BJ (cell line): Measurements from ENCODE around the gene LAPTM4A. TPM values are rescaled to one million over a fixed set of nuclear protein-coding genes. Genes with fewer than 3 reads are reported as not detected.

Experiments used
- CTCF ChIA-PET: fragments of 350-600 bp; formaldehyde crosslinking; extraction: SDS; loops from one replicate; lab custom pipeline; 2021; ENCODE audit warnings: antibody characterized with exemption, inconsistent platforms; lab: Yijun Ruan, JAX
- POLR2A ChIA-PET: fragments of 300-600 bp; sonication (Branson Sonifier 250); formaldehyde crosslinking; extraction: SDS; loops from one replicate; lab custom pipeline; 2021; ENCODE audit warnings: antibody characterized with exemption; lab: Charles Lee
- DNase-seq: peaks from one replicate; pipeline ENCODE4 v3.0.0-alpha.2; 2011; ENCODE audit warnings: low read depth
- H3K27me3 ChIP-seq: 2 replicates; pipeline ENCODE4 v1.6.0; 2011; ENCODE audit warnings: low read length; ENCODE audit not compliant: control insufficient read depth, insufficient read depth
- H3K36me3 ChIP-seq: 2 replicates; pipeline ENCODE4 v1.5.1; 2011; ENCODE audit warnings: low read length; ENCODE audit not compliant: control insufficient read depth, insufficient read depth
- H3K4me3 ChIP-seq: 2 replicates; pipeline ENCODE4 v1.5.1; 2011; ENCODE audit warnings: low read depth, mild to moderate bottlenecking, control low read depth, low read length
- polyA plus RNA-seq: library from polyadenylated mRNA; depleted of rRNA; stranded (reverse); fragments of >200 nt; gene quantifications from 2 replicates; pipeline ENCODE4 v1.2.3, GENCODE V29; 2011
- TF ChIP-seq, protein P1 (sequence below): IDR thresholded peaks from 2 replicates; pipeline ENCODE4 v1.5.1; 2011; ENCODE audit warnings: low read depth, mild to moderate bottlenecking, control low read depth, inconsistent platforms, low read length, moderate library complexity; ENCODE audit not compliant: insufficient read depth

LAPTM4A gene
- polyA plus RNA-seq, 1 experiment = 379 TPM

DNA sequence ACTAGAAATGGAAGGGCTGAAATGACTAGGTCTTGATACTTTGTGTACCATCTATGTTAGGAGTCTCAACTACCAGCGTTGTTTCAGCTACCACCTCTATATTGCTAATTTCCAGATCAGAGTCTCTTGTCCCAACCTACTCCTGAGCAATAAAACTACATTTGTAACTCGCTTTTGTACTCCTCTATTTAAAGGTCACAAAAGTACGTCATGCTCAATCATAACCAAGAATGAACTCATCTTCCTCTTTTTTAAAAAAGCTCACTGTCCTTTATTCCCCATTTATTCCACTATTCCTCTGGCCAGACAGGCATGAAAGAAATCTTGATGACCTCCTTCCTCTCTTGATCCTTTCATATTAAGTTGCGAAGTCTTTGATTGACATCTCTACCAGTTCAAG is 27.7 kb downstream of the LAPTM4A start:
- H3K27me3 ChIP-seq = no peaks in the 10 kb centered on the region; the same call in 1 of the 2 replicates
- no peak overlapping the region for H3K4me3 ChIP-seq
- no peak for DNase-seq
- no peaks in the 10 kb centered on the region; the same call in 1 of the 2 replicates for H3K36me3 ChIP-seq
- CTCF ChIA-PET = interaction anchor here (0.8 to 2.8 kb wide), 3 partner anchors 9 to 71 kb away, joined by 4 to 21 read pairs (median 5); no protein-coding TSS in a partner anchor
- TF ChIP-seq, protein P1, sequence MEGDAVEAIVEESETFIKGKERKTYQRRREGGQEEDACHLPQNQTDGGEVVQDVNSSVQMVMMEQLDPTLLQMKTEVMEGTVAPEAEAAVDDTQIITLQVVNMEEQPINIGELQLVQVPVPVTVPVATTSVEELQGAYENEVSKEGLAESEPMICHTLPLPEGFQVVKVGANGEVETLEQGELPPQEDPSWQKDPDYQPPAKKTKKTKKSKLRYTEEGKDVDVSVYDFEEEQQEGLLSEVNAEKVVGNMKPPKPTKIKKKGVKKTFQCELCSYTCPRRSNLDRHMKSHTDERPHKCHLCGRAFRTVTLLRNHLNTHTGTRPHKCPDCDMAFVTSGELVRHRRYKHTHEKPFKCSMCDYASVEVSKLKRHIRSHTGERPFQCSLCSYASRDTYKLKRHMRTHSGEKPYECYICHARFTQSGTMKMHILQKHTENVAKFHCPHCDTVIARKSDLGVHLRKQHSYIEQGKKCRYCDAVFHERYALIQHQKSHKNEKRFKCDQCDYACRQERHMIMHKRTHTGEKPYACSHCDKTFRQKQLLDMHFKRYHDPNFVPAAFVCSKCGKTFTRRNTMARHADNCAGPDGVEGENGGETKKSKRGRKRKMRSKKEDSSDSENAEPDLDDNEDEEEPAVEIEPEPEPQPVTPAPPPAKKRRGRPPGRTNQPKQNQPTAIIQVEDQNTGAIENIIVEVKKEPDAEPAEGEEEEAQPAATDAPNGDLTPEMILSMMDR = no peak
- POLR2A ChIA-PET = interaction anchor here (0.5 kb wide), 1 partner anchor 70 kb away, joined by 3 read pairs; no protein-coding TSS in a partner anchor

DNA sequence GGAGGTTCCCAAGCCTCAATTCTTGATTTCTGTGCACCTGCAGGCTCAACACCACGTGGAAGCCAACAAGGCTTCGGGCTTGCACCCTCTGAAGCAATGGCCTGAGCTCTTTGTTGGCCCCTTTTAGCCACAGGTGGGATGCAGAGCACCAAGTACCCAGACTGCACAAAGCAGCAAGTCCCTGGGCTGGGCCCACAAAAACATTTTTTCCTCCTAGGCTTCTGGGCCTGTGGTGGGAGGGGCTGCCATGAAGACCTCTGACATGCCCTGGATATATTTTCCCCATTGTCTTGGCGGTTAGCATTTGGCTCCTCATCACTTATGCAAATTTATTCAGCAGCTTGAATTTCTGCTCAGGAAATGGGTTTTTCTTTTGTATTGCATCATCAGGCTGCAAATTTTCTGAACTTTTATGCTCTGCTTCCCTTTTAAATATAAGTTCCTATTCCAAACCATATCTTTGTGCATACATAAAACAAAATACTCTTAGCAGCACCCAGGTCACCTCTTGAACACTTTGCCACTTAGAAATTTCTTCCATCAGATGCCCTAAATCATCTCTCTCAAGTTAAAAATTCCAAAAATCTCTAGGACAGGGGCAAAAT is 29.9 kb downstream of the LAPTM4A start:
- Histone ChIP-seq H3K27me3 (no peaks in the 10 kb centered on the region; the same call in 1 of the 2 replicates), H3K36me3 (no peaks in the 10 kb centered on the region), H3K4me3 (no peak overlapping the region)
- ChIA-PET CTCF (interaction anchor here (2.7 kb wide), 1 partner anchor 73 kb away, joined by 14 read pairs; no protein-coding TSS in a partner anchor), POLR2A (no interaction called here)
- DNase-seq = no peak
- TF ChIP-seq, protein P1 = no peak

- Histone ChIP-seq H3K4me3 (no peak overlapping the region), H3K36me3 (no peaks in the 10 kb centered on the region), H3K27me3 (no peaks in the 10 kb centered on the region; the same call in 1 of the 2 replicates)
- CTCF ChIA-PET = interaction anchor here (0.7 to 2.7 kb wide), 2 partner anchors 72 to 75 kb away, joined by 3 to 14 read pairs; no protein-coding TSS in a partner anchor
- POLR2A ChIA-PET = no interaction called here
- no peak for DNase-seq
- TF ChIP-seq, protein P1 = no peak
Measured at GRCh38 chr2:20019747-20020146, 31.7 kb downstream of the LAPTM4A start.

GRCh38 chr2:20018601-20019152 is 32.8 kb downstream of the LAPTM4A start:
- TF ChIP-seq, protein P1 = no peak
- H3K36me3 ChIP-seq = no peaks in the 10 kb centered on the region
- CTCF ChIA-PET = interaction anchor here (6.2 kb wide), 1 partner anchor 73 kb away, joined by 157 read pairs; no protein-coding TSS in a partner anchor
- no peaks in the 10 kb centered on the region; the same call in 1 of the 2 replicates for H3K27me3 ChIP-seq
- DNase-seq = no peak
- H3K4me3 ChIP-seq = no peak overlapping the region
- POLR2A ChIA-PET = no interaction called here

- ChIA-PET CTCF (interaction anchor here (0.7 to 6.2 kb wide), 17 partner anchors 11 to 92 kb away, joined by 3 to 157 read pairs (median 9); partner anchors contain the start of gene LAPTM4A), POLR2A (no interaction called here)
- Histone ChIP-seq H3K4me3 (no peak overlapping the region), H3K36me3 (no peaks in the 10 kb centered on the region), H3K27me3 (peaks cover 4% of the 10 kb centered on the region)
- no peak for DNase-seq
- TF ChIP-seq, protein P1 = no peak
Measured at GRCh38 chr2:20016346-20016745, 35.1 kb downstream of the LAPTM4A start.
